K562 (cell line): ENCODE results near the gene IGSF3. TPM values are rescaled to one million over a fixed set of nuclear protein-coding genes. Genes with fewer than 3 reads are reported as not detected.

Experiments
- ATAC-seq: fragments of 200-7000 bp; cut with Tn5 transposase; 3 replicates; pipeline ENCODE4 v1.9.1; 2020; ENCODE audit warnings: moderate library complexity
- BruUV-seq: library from RNA; stranded (reverse); fragments of 400-500 nt; replicated peaks from 2 replicates; lab custom pipeline; 2021; lab: Mats Ljungman, UMichigan
- CTCF ChIA-PET: fragments of 300-600 bp; formaldehyde crosslinking; extraction: SDS; loops from one replicate; lab custom pipeline; 2021; ENCODE audit warnings: low intra/inter-chr PET ratio; lab: Yijun Ruan, JAX
- POLR2A ChIA-PET: fragments of 300-600, 350-650 bp; sonication (Branson Sonifier 250); formaldehyde crosslinking; extraction: SDS; loops from one replicate; lab custom pipeline; 2021; ENCODE audit warnings: antibody characterized with exemption, inconsistent platforms; lab: Yijun Ruan, JAX
- DNase-seq, 4 experiments: peaks; one replicate each; pipeline versions ENCODE4 v3.0.0 to v3.0.0-alpha.2; 2011 to 2018; ENCODE audit warnings: low spot score in 3 of 4, mixed read lengths in 3 of 4; ENCODE audit errors: extremely low read depth in 1 of 4
- FAIRE-seq: peaks from 2 replicates; lab custom pipeline; 2011; peaks lifted over from hg19 to GRCh38; lab: Jason Lieb, UNC
- H2AFZ ChIP-seq: 2 replicates; pipeline ENCODE4 v1.6.0; 2011; ENCODE audit warnings: low read depth, low read length, control low read depth, inconsistent platforms
- H3K27ac ChIP-seq: fragments of 200-600 bp; 3 replicates; pipeline ENCODE4 v1.8.0; 2011; ENCODE audit warnings: low read depth, mild to moderate bottlenecking, control low read depth, inconsistent platforms, low read length, moderate library complexity, mixed read lengths; ENCODE audit errors: extremely low read depth
- H3K27me3 ChIP-seq, 2 experiments: fragments of 300-600 bp in 1 of 2; 2 replicates in 1 of 2; 3 replicates in 1 of 2; pipeline versions ENCODE4 v1.6.0 to v1.8.0; 2011; ENCODE audit warnings: inconsistent platforms in 2 of 2, low read length in 2 of 2, mild to moderate bottlenecking in 1 of 2, mixed read lengths in 1 of 2, moderate library complexity in 1 of 2; ENCODE audit not compliant: control insufficient read depth in 2 of 2, insufficient read depth in 2 of 2
- H3K36me3 ChIP-seq: fragments of 300-600 bp; 3 replicates; pipeline ENCODE4 v1.8.0; 2011; ENCODE audit warnings: mild to moderate bottlenecking, low read length, inconsistent platforms; ENCODE audit not compliant: control insufficient read depth, insufficient read depth
- H3K4me1 ChIP-seq, 2 experiments: fragments of 200-600 bp in 1 of 2; replicated peaks in 1 of 2; 2 replicates in 1 of 2; 3 replicates in 1 of 2; pipeline versions ENCODE4 v1.5.1 to v1.8.0; 2011; ENCODE audit warnings: inconsistent platforms in 2 of 2, low read length in 2 of 2, mild to moderate bottlenecking in 1 of 2, mixed read lengths in 1 of 2, moderate library complexity in 1 of 2; ENCODE audit not compliant: control insufficient read depth in 2 of 2, insufficient read depth in 2 of 2
- H3K4me2 ChIP-seq: 2 replicates; pipeline ENCODE4 v1.6.1; 2011; ENCODE audit warnings: low read length, control low read depth, inconsistent platforms, mixed read lengths; ENCODE audit not compliant: insufficient read depth
- H3K4me3 ChIP-seq: fragments of 200-600 bp; sonication (generic), shearing (Covaris generic); 2 replicates; pipeline ENCODE4 v1.5.1; 2016; ENCODE audit warnings: control low read depth, inconsistent platforms
- H3K79me2 ChIP-seq: fragments of 200-600 bp; 3 replicates; pipeline ENCODE4 v1.8.0; 2011; ENCODE audit warnings: low read length, inconsistent platforms; ENCODE audit not compliant: control insufficient read depth, insufficient read depth
- H3K9ac ChIP-seq, 2 experiments: 2 replicates each; pipeline versions ENCODE4 v1.6.0 to v1.6.1; 2011; ENCODE audit warnings: low read depth in 2 of 2, low read length in 2 of 2, control low read depth in 1 of 2, inconsistent platforms in 1 of 2, mild to moderate bottlenecking in 1 of 2, mixed read lengths in 1 of 2; ENCODE audit not compliant: insufficient read depth in 1 of 2
- H3K9me1 ChIP-seq: one replicate; pipeline ENCODE4 v1.6.0; 2011; ENCODE audit warnings: inconsistent platforms, mild to moderate bottlenecking, low read length, moderate library complexity; ENCODE audit not compliant: control insufficient read depth, insufficient read depth
- H3K9me3 ChIP-seq: replicated peaks from 2 replicates; pipeline ENCODE4 v1.5.1; 2011; ENCODE audit warnings: low read depth, low read length, inconsistent platforms; ENCODE audit not compliant: control insufficient read depth, insufficient read depth
- H4K20me1 ChIP-seq: replicated peaks from 2 replicates; pipeline ENCODE4 v1.6.1; 2011; ENCODE audit warnings: low read length, inconsistent platforms, mixed read lengths; ENCODE audit not compliant: control insufficient read depth, insufficient read depth
- CREB3 ChIP-seq: fragments of 450-650 bp; conservative IDR thresholded peaks from 2 replicates; pipeline ENCODE4 v1.6.1; 2016; ENCODE audit warnings: missing genetic modification characterization, low read depth, mild to moderate bottlenecking, missing compliant biosample characterization, moderate library complexity
- HBP1 ChIP-seq: fragments of 450-650 bp; formaldehyde crosslinking; IDR thresholded peaks from 2 replicates; pipeline ENCODE4 v1.4.0; 2022; ENCODE audit warnings: missing genetic modification characterization
- HEY1 ChIP-seq: fragments of 250-450 bp; sonication (Bioruptor Pico); IDR thresholded peaks from 2 replicates; pipeline ENCODE4 v1.5.0; 2020; ENCODE audit warnings: mild to moderate bottlenecking, moderate library complexity, borderline replicate concordance
- THRB ChIP-seq: fragments of 450-650 bp; formaldehyde crosslinking; conservative IDR thresholded peaks from 2 replicates; pipeline ENCODE4 v1.4.0; 2022; ENCODE audit warnings: mild to moderate bottlenecking, missing genetic modification characterization
- ZNF696 ChIP-seq: fragments of 250-450 bp; sonication (Bioruptor Pico); conservative IDR thresholded peaks from 2 replicates; pipeline ENCODE4 v1.4.0; 2020; ENCODE audit warnings: mild to moderate bottlenecking, moderate library complexity
- WGBS: fragments of 100-300 bp; shearing (Covaris generic); methylation state at CpG from one replicate; pipeline ENCODE4 v1.1.6; 2016; ENCODE audit warnings: low coverage, mixed read lengths; ENCODE audit not compliant: insufficient coverage; ENCODE audit errors: missing lambda C conversion rate; 5-methylcytosine and 5-hydroxymethylcytosine counted together
- in situ Hi-C: fragments of 300-500 bp; cut with MboI; formaldehyde crosslinking; loops from 4 replicates; pipeline ENCODE4 v1.15.0; 2018; ENCODE audit warnings: inconsistent platforms, mixed read lengths
- intact Hi-C: fragments of 100-400 bp; cut with micrococcal nuclease; formaldehyde crosslinking; loops from 2 replicates; pipeline ENCODE4 v1.14.2; 2022
- polyA plus RNA-seq, 8 experiments: library from polyadenylated mRNA; depleted of rRNA in 4 of 8; stranded (reverse) in 5 of 8; unstranded in 3 of 8; fragments of >200 nt; fragmentation: Nextera tagmentation in 2 of 8; fragmentation: Illumina TruSeq in 1 of 8; extraction: Ambion mirVana in 2 of 8; extraction: Trizol in 1 of 8; gene quantifications; 2 replicates each; pipeline versions ENCODE4 v1.2.1 to v1.2.3, GENCODE V29; 2011 to 2014; ENCODE audit warnings: inconsistent platforms in 1 of 8, missing spikeins in 1 of 8
- total RNA-seq, 7 experiments: library from RNA; depleted of rRNA in 6 of 7; stranded (reverse); fragments of >200 nt in 6 of 7; fragmentation: Illumina TruSeq in 2 of 7; extraction: Trizol in 2 of 7; gene quantifications; 2 replicates each; pipeline versions ENCODE4 v1.2.1 to v1.2.3, GENCODE V29; 2011 to 2021; ENCODE audit warnings: low replicate concordance in 1 of 7

The IGSF3 gene
- total and polyA plus RNA-seq, 9 of the 15 experiments (the other 6 are each of a cell fraction or from before 2014, with no cell fraction given), result 1.1 to 15.0 (median 8.3) TPM

- ATAC-seq, result no peak
- CTCF ChIA-PET, result no interaction called here
- H3K36me3 ChIP-seq, result no peaks in the 10 kb centered on the region
These were observed 45.0 kb upstream of the IGSF3 start for GRCh38 chr1:116712510-116712909.

More at GRCh38 chr1:116712510-116712909, 45.0 kb upstream of the IGSF3 start:
- no peak for DNase-seq
- WGBS, result 52% methylated on average over 6 of the region's 6 CpGs
- Histone ChIP-seq H3K4me2 (no peak overlapping the region), H3K4me1 (no peaks in the 10 kb centered on the region; a peak in 1 of 5 replicates), H2AFZ (peak overlapping the region; percentile 67), H3K9ac (no peak overlapping the region), H4K20me1 (no peaks in the 10 kb centered on the region), H3K27ac (no peak overlapping the region), H3K9me1 (no peaks in the 10 kb centered on the region), H3K9me3 (no peaks in the 10 kb centered on the region), H3K27me3 (no peaks in the 10 kb centered on the region), H3K4me3 (no peak overlapping the region), H3K79me2 (no peaks in the 10 kb centered on the region)
- TF ChIP-seq HEY1 (CRISPR knock-in tag), result no peak
- no peak for TF ChIP-seq ZNF696 (CRISPR knock-in tag)
- 0 out of 2 replicates have a peak, but pooled peaks have one; percentile 19 for TF ChIP-seq THRB (CRISPR knock-in tag)
- TF ChIP-seq HBP1 (CRISPR knock-in tag), result no peak
- TF ChIP-seq CREB3 (tag), result no peak
- POLR2A ChIA-PET, result interaction anchor here (0.5 to 1.3 kb wide), 2 partner anchors 347 to 396 kb away, joined by 3 read pairs; partner anchors contain the start of gene TTF2
- no TSS peak for BruUV-seq
- in situ Hi-C loops (no loop called here), intact Hi-C loops (no loop called here)
- FAIRE-seq, result no peak
